Amniotic epithelial cell (primary cell): ENCODE data around the gene PALLD.

Source experiments
- DNase-seq: peaks from one replicate; pipeline ENCODE4 v3.0.0-alpha.2; 2010; ENCODE audit warnings: low read depth

Gene PALLD

DNA sequence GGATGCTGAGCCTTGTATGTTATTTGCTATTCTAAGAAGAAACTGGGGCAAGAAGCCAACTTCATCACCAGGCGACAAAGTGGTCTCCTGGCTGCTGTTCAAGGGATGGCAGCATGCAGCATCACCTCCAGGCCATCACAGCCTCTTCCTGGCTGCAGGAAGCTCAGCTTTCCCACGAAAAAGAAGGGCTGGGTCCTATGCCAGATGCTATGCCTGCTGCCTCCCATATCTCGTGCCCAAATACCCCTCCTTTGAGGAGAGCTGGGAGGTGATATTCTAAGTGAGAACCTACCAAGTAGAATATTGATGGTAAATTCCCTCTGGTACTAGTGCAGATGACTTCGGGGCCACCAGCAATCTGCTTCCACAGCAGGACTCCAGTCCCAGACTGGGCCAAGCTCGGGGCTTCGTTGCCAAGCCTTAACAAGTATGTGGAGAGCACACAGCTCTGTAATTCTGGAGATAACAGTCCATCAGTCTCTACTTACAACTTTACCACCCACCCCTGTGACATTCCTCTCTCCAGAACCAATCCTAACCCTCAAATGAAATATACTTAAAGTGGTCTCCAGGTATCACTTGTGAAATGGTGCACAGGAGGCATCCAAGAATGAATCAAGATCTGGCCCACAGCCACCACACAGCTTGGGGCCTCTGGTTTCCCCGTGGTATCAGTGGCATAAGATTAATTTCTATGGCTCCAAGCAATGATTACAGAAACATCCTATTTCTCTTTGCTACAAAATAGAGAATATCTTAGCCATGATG is 149.3 kb downstream of the PALLD start:
- no peak for DNase-seq

DNA sequence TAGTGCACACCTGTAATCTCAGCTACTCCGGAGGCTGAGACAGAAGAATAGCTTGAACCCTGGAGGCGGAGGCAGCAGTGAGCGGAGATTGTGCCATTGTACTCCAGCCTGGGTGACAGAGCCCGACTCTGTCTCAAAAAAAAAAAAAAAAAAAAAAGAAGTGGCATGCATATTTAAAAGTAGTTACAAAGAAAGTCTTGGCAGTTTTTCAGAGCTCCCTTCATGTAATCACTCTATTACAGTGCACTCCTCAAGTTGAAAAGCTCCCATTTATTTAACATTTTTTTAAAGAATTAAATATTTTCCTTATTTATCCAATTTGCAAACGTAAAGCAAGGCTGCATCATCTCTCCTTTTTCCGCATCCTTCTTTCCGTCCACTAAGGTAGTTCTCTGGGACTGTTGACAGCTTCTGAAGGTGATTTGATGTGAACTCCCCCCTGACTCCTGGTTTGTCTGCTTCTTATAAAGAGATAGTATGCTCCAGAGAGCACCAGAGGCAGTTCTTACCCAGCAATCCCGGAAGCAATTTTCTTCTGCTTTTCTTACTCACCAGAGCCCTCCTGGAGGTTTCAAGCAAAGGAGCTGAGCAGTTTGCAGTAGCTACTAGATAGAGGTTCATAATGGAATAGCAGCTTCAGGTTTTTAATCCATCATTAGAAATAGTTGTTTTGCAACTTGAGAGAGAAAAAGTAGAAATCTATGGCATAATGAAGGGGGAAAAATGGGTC is 151.0 kb downstream of the PALLD start:
- no peak for DNase-seq

DNA sequence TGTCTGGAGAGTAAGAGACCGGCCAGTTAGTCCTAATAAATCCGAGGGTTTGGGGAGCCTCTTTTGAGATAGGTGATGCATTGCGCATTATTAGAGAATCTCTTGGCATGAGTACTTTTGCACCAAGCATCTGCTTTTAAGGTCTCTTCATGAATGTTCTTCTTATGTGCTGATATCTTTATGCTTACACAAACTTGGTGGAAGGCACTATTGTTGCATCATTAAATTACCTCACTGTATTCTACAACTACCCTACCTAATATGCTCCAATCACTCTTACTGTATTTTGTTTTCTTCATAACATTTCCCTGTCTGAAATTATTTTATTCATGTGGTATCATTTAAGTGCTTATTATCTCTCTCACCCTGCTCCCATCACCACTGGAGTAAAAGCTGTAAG is 151.6 kb downstream of the PALLD start:
- peak; percentile 61 for DNase-seq

DNA sequence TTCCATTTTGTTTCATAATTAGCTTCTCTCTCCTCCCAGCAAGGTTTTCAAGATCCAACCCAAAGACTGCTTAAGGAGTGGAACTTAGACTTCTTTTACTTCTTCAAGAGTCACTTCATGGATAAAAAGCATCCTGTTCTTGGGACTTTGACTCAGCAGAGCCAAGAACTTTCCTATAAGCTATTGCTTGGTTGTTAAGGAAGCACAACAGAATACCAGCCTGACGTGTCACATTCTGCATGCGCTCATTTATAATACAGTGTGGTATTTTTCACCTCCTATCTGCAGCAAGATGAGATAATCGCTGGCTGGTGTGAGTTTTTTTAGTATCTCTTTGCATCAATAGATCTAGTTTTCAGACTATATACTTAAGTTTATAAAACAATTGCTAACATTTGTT is 152.1 kb downstream of the PALLD start:
- peak; percentile 75 for DNase-seq

DNA sequence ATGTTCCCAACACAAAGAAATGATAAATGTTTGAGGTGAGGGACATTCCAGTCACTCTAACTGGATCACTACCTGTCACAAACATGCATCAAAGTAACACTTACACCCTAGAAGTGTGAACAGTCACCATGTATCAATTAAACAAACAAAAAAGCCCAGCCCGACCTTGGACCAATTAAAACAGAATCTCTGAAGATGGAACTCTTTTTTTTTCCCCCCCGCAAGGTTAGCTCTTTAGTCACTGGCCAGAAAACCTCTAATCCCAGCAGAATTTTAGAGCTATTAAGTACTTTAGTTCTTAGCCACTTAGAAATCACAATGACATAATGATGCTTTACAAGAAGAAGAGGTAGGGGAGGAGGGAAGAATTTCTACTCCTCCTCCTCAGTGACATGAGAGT is 154.5 kb downstream of the PALLD start:
- DNase-seq = peak; percentile 90

DNA sequence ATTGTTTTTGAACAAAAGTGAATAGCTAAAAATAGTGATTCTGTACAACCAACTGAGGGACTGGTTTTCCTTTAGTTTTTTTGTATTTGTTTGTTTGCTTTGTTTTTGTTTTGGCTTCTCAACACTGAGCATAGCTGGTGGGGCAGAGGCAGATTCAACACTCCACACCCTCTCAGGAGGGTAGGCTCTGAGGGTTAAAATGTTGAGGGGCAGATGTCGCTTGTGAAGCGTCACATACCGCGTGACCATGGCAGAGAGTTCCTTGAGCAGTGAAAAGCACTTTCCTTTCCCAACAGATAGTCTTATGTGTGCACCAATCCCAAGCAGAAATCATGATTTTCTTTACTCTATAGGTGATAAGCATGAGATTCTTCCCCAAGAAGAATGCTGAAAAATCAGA is 155.0 kb downstream of the PALLD start:
- DNase-seq = no peak

DNA sequence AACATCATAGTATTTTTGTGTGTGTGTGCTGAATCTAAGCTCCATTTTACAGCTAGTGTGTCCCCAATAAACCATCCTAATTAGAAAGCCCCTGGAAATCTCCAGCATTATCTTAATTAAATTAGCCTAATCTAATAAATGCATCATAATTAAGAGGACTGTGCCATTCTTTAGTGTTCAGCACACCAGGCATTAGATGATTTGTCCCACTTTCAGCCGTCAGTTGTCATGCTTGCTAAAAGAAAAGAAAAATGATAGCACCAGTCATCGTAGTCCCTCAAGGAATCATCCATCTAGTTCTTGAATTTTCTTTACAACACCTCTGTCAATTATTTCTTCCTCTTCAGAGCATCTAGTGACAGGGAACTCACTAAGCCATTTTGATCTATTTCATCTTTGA is 155.9 kb downstream of the PALLD start:
- DNase-seq = no peak

DNA sequence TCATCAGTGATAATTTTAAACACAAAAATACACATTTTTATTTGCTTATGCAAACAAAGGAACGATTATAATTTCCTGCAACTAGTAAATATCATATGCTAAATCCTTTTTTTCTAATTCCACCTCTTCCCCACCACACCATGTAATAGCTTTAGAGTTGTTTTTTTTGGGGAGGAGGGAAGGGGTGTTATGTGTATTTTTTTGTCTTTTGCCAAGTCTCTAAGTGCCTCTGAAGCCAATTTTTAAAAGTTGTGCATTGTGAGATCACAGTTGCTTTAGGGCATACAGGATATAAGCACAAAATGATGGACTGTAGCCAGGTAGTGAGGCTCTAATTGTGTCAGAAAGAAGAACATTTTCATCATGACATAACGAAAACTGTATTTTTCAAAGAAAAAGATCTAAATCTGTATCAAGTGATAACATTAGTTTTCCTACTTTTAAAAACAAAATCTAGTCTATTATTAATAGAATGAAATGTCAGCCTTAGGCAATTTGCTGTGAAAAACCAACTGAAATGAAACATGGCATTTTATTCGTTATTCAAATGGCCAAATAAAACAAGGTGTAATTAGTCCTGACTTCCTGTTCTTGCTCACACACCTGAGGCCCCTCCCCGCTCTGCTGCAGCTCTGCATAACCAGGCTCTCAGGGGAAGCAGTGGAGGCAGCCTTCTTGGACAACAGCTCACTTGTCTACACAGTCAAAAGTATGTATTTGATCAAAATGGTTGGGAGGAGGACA is 157.4 kb downstream of the PALLD start:
- DNase-seq = no peak

DNA sequence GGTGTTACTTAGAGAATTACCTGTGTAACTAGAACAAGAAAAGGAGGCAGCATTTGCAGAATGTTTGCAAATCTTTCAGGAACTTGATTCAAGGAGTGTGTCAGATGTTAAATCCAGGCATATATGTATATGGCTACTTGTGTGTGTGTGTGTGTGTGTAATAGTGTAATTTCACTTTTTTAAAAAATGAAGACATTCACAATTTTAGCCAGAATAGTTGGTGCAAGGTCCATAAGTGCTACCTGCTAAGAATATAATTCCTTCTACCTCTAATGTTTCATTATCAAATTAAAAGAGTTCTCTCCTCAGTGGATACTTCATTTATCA is 158.0 kb downstream of the PALLD start:
- DNase-seq = no peak

DNA sequence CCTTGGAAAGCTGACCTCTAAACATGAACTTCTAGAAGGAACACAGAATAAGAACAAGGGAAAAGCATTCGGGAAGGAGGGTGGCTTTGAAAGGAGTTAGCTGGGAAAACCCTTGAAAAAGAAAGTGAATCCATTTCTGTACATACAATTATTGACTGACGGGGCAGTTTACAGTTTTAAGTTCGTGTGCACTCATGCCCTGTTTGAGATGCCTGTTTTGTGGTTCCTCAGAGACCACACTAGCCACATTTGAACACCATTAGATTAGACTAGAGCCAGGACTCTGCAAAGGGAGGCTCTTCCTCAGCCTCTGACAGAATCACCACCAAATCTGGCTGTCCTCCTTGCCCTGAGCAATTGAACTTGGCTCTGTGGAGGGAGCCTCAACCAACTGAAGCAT is 158.3 kb downstream of the PALLD start:
- no peak for DNase-seq

DNA sequence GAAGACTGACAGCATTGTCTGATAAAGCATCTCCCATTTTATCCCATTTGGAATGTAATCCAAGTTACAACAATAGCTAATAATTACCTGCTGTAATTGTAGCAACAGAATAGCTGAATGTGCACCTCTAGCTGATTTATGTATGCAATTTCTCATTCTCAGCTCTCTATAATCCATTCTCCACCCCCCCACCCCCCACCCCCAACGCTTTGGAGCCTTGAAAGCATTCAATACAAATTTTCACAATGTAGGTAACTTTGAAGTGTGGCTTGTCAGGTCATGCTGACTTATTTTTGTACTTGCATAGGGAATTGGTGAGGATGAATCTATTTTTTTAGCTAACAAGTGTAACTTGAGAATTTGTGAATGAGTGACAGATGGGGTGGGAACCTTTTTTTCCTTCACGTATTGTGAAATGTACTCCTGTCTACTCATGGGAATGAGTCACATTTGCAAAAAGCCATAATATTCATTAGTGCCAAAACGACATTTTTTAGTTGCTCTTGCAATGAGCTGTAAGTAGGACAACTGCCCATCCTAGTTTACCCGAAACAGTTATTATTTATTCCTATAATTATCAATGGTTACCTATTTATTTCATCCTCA is 159.3 kb downstream of the PALLD start:
- peak; percentile 91 for DNase-seq

DNA sequence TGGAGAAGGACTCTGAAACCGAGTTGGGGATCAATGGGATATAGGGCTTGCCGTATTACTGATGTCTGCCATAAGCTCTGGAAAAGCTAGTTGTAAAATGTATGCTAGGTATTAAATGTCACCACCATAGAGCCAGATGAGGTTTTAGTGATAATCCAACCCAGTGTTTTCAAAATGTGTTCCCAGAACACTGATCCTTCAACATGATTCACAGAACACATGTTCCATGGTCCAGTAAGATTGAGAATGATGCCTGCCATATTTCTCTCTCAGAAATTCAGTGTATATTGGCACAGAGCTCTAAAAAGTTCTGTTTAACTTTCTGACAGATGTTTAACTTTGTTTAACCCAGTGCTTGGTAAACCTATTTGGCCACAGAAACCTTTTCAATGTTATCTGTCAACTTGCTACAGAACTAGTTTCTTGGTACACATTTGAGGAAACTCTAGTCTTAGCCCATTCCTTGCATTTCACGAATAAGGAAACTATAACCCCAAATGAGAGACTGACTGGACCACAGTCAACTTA is 160.2 kb downstream of the PALLD start:
- no peak for DNase-seq

DNA sequence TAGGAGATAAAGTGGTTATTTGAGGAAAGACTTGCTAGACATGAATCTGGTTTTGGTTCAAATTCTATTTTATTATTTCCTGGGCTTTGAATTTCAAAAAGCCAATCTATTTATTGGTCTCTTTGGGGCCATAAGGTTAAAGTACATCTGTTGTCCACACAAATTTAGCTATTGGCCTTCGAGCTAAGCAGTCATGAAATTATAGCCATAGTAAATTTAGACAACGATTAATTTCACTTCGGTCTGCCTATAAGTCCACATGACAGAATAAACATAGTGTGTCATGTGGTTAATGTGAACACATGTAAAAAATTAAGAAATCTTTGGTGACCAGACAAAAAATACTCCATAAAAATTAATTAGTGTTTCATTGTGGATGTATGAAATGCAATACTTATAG is 161.9 kb downstream of the PALLD start:
- no peak for DNase-seq

DNA sequence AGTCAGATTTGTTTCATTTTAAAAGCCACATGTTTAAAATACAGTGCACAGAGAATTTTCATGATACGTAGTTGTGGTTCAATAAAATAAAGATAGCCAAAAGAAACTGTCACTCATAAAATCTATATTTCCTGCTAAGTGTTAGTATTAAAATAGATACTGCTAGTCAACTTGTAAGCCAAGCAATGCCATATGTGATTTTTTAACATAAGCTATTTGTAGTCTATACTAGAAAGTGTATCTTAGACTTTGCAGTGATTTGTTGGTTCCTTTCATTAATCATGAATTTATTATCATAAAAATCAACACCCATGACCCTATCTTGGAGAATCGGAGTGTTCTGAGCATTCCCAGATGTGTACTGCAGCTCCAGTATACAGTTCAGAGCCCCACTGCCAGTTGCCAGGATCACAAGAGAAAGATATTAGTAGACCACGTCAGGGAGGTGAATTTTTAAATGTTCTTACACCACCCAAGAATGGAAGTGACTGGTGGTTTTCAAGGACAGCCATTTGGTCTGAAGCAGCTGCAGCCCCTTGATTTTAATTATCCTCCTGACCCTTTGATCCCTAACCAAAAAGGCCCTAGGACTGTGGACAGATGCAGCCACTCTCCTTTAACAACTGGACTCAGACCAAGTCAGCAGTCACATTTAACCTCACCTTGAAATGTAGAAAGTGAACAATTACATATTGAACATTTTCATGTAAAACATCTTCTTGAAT is 163.1 kb downstream of the PALLD start:
- DNase-seq = no peak

DNA sequence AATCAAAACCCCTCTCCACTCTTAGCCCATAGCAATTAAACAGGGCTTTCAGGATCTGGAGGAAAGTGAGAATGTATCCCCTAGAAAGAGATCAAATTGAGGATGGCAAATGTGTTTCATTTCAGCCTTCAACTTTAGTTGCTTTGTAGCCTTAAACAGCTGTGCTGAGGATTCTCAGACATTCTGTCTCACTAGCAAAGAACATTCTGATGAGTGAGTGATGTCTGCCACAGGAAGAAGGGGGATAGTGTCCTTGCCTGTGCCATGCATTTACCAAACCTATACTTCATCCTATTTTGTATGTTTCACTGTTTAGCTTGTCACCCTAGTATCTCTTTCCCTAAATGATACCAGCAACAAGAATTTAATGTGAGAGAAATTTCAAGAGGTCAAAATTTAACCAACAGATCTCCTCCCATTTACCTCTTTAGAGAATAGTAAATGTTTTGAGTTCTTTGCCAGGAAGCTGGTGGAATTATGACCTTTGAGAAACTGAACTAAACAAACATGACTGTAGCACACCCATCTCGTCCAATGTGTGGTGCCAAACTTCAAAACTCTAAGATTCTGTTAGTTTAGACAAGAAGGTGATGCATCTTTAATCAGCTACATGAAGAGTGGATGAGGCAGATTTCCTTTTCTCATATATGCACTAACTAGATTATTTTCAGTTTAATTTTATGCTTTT is 165.6 kb downstream of the PALLD start:
- DNase-seq = no peak

DNA sequence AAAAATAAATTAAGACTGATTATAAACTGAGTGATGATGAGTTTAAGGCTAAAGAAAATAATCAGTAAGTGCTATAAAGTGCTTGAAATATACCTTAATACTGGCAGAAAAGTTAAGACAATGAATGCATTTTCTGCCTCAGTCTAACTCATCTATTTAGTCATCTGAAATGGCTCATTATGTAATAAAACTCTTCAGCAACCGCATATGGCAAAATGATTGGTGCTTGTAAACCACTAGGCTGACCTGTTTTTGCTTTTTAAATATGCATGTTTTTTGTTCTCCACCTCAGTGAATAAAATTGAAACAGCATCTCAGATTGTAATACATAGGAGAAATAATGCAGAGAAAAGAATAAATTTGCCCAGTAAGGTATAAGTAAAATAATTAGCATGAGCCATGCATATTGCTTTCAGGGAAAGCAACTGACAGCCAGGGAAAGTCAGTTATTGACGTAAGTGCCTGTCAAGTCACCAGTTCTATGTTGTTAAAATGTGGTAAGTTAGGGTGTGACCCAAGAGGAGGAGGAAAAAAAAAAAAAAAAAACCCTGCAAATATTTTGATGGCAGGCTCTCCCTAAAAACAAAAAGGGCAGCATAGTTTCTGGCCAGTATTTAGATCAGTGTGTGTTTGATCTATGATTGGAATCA is 167.5 kb downstream of the PALLD start:
- DNase-seq = no peak

DNA sequence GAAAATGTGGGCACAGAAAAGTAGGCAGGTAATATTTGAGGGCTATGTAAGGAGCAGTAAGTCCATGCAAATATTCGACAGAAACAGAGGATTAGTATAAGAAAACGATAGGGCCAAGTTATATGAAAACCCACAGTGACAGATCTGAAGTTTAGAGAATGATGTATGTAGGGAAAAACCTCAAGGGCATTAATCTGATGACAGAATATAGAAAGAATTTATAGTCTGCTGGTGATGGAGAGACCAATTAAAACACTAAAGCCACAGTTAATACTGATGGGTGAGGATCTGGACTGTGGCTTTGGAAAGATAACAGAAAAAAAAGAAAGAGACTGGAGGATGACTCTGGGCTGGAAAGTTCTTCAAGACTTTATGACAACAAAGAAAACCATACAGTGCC is 169.7 kb downstream of the PALLD start:
- peak; percentile 82 for DNase-seq

DNA sequence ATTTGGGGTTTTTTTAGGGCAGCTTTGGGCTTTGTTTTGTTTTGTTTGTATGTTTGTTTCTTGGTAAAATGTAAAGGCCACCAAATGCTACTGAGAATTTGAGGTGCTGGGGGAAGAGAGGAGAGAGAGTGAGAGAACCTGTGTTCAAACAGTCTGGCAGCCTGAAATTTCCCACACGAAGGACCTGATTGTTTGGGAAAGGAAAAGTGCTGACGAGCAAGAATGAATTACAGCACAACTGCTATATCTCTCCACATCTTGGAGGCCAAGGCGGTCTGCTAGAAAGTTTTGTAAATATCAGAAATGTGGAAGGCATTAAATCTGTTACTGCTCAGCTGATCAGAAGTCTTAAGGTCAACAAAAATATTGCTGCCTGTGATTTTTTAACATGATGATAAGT is 170.5 kb downstream of the PALLD start:
- DNase-seq = no peak

DNA sequence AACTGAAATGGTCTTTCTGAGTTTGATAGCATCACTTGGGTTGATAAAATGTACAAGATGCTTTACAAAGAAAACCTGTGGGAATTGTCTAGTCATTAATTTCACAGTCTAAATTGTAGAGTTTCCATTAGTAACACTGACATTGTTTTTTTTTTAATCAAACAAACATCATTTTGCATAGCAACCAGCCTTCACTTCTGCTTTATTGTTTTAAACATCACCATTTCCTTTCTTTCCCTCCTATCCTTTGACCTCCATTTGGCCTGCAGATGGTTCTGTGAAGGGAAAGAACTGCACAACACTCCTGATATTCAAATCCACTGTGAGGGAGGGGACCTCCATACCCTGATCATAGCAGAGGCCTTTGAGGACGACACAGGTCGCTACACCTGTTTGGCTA is 171.1 kb downstream of the PALLD start:
- DNase-seq = no peak

DNA sequence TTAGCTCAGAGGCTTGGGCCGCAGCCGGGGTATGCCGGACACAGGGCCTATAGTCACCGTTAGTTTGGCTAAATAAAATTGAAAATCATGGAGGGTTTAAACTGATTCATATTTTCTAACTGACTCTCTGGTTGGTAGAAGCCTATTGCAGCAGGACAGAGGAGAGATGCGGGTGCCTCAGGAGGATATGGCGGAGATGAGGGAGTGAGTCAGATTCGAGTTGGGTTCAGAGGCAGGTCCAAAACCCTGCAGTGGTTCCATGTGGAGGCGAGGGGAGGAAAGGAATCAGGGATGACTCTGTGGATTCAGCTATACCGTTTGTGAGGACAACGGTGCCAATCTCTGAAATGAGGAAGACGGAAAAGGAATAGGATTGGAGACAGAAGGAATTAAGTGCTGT is 176.6 kb downstream of the PALLD start:
- DNase-seq = no peak
